ENCODE data around the gene EXOC2. TPM values are rescaled to one million over a fixed set of nuclear protein-coding genes. Genes with fewer than 3 reads are reported as not detected.
"Not testable (repeated sequence)": the region's sequence is repeated elsewhere in the genome, so short reads cannot be mapped to it uniquely, and the experiment has no call there.

Gene EXOC2
- total and polyA plus RNA-seq, 4 donors = 28.8 to 47.2 (median 31.9) TPM

DNA sequence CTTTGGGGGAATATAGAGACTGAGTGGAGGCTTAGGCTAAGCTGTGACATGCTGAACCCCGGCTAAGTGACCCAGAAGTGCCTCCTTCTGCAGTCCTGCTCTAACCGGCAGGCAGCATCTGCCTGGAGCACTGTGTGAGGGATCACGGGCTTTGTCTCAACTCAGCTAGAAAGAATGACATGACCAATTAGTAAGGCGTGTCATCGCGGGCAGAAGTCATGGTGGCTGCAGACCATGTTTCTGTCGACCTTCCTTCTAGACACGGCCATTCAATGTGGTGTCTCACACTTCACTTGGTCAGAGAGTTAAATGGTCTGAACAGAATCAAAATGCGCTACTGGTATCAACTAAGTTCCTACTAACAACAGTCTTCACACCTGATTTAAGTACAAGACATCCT, 71.0 kb downstream of the EXOC2 start:
- 81% methylated on average over 8 of the region's 9 CpGs for WGBS (ENCODE audit: insufficient coverage)
- DNase-seq (ENCODE audit: low read depth in 4 of 6, low spot score in 6 of 6) = no peak
- H3K4me1 ChIP-seq (ENCODE audit: control insufficient read depth, insufficient read depth, low read length) = no peaks in the 10 kb centered on the region
- peaks cover 6% of the 10 kb centered on the region for H3K36me3 ChIP-seq (ENCODE audit: control insufficient read depth, insufficient read depth, low read length)
- H3K4me3 ChIP-seq (ENCODE audit: low read depth, low read length) = no peak overlapping the region
- H3K9me3 ChIP-seq (ENCODE audit: control insufficient read depth, insufficient read depth, low read length) = no peaks in the 10 kb centered on the region
- no peaks in the 10 kb centered on the region for H3K27me3 ChIP-seq (ENCODE audit: control insufficient read depth, insufficient read depth, low read length)
- no peak overlapping the region for H3K27ac ChIP-seq (ENCODE audit: low read depth, low read length)

DNA sequence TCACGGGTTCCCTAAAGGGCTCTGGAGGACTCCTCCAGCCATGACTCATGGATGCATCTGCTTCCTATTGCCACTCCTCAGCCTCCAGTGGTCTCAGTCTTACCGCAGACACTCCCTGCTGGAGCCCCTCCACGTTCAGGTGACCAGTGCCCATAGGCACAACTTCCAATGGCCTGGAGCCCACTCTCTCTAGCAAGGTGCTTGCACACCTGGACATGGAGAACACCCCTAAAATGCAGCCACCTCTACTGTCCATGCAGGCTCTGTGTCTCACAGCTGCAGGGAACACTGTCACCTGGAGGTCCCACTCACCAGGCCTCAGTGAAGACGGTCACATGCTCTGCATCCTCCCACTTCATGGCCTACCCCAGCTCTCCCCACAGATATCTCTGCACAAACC, 72.0 kb downstream of the EXOC2 start:
- H3K4me1 ChIP-seq (ENCODE audit: control insufficient read depth, insufficient read depth, low read length) = no peaks in the 10 kb centered on the region
- no peaks in the 10 kb centered on the region for H3K9me3 ChIP-seq (ENCODE audit: control insufficient read depth, insufficient read depth, low read length)
- no peak overlapping the region for H3K27ac ChIP-seq (ENCODE audit: low read depth, low read length)
- WGBS (ENCODE audit: insufficient coverage) = 97% methylated on average over 4 of the region's 4 CpGs
- H3K4me3 ChIP-seq (ENCODE audit: low read depth, low read length) = no peak overlapping the region
- H3K27me3 ChIP-seq (ENCODE audit: control insufficient read depth, insufficient read depth, low read length) = no peaks in the 10 kb centered on the region
- peaks cover 6% of the 10 kb centered on the region for H3K36me3 ChIP-seq (ENCODE audit: control insufficient read depth, insufficient read depth, low read length)
- no peak for DNase-seq (ENCODE audit: low read depth in 4 of 6, low spot score in 6 of 6)

DNA sequence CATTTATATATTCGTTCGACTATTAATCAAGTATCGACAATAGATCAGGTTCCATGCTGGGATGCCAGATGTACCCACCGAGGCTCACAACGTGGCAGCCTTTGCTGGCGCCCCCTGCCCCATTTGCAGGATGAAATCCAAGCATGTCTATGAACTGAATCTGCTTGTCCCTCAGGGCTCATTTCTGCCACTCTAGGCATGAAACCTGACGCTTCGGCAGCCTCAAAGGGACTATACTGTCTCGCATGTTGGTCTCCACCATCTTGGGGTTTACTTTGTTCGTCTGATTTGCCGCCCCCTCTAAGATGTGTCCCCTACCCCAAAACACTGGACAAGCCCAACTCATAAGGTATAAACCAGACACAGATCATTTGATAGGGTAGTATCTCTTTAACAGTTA, 72.8 kb downstream of the EXOC2 start:
- whole genome bisulfite sequencing (ENCODE audit: insufficient coverage) = 74% methylated on average over 11 of the region's 11 CpGs
- peak in 1 of 6 donors; percentile 43 for DNase-seq (ENCODE audit: low read depth in 4 of 6, low spot score in 6 of 6)
- peaks cover 6% of the 10 kb centered on the region for H3K36me3 ChIP-seq (ENCODE audit: control insufficient read depth, insufficient read depth, low read length)

DNA sequence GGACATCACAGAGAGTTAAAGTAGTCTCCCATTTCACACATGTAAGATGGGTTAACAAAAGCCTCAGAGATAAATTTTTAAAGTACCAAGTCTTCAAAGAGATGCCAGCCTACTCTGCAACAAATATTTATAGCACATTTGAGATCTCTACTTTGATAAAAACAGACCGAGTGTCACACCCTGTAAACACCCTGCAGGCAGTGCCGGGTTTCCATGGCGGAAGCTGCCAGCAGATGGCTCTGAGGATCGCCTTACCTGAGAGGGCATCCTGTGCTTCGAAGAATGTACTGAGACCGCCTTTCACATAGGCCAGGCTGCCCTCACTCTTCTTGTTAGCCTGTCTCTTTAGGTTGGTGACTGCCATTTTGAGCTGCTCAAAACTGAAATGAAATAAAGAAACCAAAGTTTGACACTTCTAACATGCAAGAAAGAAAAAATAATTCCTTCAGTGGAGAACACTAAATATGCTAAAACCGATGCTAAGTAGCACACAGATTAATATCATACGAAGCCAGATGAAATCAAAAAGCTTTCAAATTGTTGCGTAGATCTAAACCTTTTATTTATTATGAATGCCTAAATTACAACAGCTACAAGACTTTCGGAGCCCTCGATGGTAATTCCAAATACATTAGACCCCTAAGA, 75.4 kb downstream of the EXOC2 start:
- H3K4me1 ChIP-seq (ENCODE audit: control insufficient read depth, insufficient read depth, low read length) = no peaks in the 10 kb centered on the region
- 100% methylated on average over 6 of the region's 11 CpGs for WGBS (ENCODE audit: insufficient coverage)
- H3K36me3 ChIP-seq (ENCODE audit: control insufficient read depth, insufficient read depth, low read length) = peaks cover 6% of the 10 kb centered on the region
- H3K27ac ChIP-seq (ENCODE audit: low read depth, low read length) = no peak overlapping the region
- H3K27me3 ChIP-seq (ENCODE audit: control insufficient read depth, insufficient read depth, low read length) = no peaks in the 10 kb centered on the region
- no peaks in the 10 kb centered on the region for H3K9me3 ChIP-seq (ENCODE audit: control insufficient read depth, insufficient read depth, low read length)
- H3K4me3 ChIP-seq (ENCODE audit: low read depth, low read length) = no peak overlapping the region
- DNase-seq (ENCODE audit: low read depth in 4 of 6, low spot score in 6 of 6) = peak in 1 of 6 donors; percentile 31

More for the DNA sequence above, 72.8 kb downstream of the EXOC2 start:
- Histone ChIP-seq H3K9me3 (ENCODE audit: control insufficient read depth, insufficient read depth, low read length) (no peaks in the 10 kb centered on the region), H3K4me3 (ENCODE audit: low read depth, low read length) (no peak overlapping the region), H3K27me3 (ENCODE audit: control insufficient read depth, insufficient read depth, low read length) (no peaks in the 10 kb centered on the region), H3K27ac (ENCODE audit: low read depth, low read length) (no peak overlapping the region), H3K4me1 (ENCODE audit: control insufficient read depth, insufficient read depth, low read length) (no peaks in the 10 kb centered on the region)

DNA sequence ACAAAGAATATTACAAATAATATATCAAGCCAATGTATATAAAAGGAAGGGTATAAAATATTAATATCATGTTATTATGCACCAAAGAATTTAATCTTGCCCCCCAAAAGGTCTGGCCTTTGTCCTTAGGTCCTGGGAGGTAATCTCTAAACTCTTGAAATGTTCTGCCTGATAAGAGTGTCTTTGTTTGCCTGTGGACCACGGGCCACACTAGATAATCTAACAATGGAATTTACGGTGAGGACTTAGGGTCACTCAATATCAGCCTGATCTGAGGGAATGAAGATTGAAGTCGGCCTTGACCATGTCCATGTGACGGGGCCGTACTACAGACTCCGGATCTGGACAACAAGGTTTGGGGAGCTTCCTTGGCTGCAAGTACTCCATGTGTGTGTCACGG, 79.0 kb downstream of the EXOC2 start:
- Histone ChIP-seq H3K36me3 (ENCODE audit: control insufficient read depth, insufficient read depth, low read length) (peaks cover 3% of the 10 kb centered on the region), H3K9me3 (ENCODE audit: control insufficient read depth, insufficient read depth, low read length) (no peaks in the 10 kb centered on the region), H3K4me3 (ENCODE audit: low read depth, low read length) (no peak overlapping the region), H3K27me3 (ENCODE audit: control insufficient read depth, insufficient read depth, low read length) (no peaks in the 10 kb centered on the region), H3K4me1 (ENCODE audit: control insufficient read depth, insufficient read depth, low read length) (no peaks in the 10 kb centered on the region), H3K27ac (ENCODE audit: low read depth, low read length) (no peak overlapping the region)
- no peak for DNase-seq (ENCODE audit: low read depth in 4 of 6, low spot score in 6 of 6)
- 94% methylated on average over 6 of the region's 7 CpGs for WGBS (ENCODE audit: insufficient coverage)

DNA sequence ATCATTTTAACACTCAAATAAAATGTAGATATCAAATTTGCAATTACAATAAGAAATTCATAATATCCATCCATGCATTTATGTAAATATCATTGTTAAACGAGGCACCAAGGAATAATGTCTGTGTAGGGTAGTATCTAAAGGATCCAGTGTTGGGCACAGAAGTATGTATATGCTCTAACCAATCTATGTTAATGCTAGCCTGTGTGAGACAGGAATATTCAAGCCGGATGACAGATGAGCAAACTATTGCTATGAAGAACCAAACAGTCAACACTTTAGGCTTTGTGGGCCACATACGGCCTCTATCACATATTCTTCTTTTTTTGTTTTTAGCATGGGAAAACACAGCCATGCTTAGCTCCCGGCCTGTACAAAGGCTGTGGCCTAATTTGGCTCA, 81.0 kb downstream of the EXOC2 start:
- Histone ChIP-seq H3K4me1 (ENCODE audit: control insufficient read depth, insufficient read depth, low read length) (no peaks in the 10 kb centered on the region), H3K4me3 (ENCODE audit: low read depth, low read length) (no peak overlapping the region), H3K27me3 (ENCODE audit: control insufficient read depth, insufficient read depth, low read length) (no peaks in the 10 kb centered on the region), H3K36me3 (ENCODE audit: control insufficient read depth, insufficient read depth, low read length) (no peaks in the 10 kb centered on the region), H3K27ac (ENCODE audit: low read depth, low read length) (no peak overlapping the region), H3K9me3 (ENCODE audit: control insufficient read depth, insufficient read depth, low read length) (no peaks in the 10 kb centered on the region)
- no peak for DNase-seq (ENCODE audit: low read depth in 4 of 6, low spot score in 6 of 6)
- no CpG with 5 or more reads among the region's 4 CpGs for WGBS (ENCODE audit: insufficient coverage)

DNA sequence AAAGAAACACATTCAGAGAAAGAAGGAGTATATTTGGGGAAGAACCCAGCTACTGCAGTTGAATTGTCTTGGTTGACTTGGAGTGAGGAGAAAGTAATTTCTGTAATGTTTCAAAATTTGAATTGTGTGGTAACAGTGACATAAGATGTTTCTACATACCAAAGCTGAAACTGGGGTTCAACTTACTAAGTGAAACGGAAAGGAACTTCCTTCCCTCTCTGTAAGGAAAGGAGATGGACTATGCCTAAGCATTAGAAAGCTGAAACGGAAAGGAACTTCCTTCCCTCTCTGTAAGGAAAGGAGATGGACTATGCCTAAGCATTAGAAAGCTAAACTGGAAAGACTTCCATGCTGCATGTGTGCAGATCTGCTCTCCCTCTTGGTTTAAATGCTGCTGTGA, 82.1 kb downstream of the EXOC2 start:
- Histone ChIP-seq H3K4me1 (ENCODE audit: control insufficient read depth, insufficient read depth, low read length) (no peaks in the 10 kb centered on the region), H3K4me3 (ENCODE audit: low read depth, low read length) (no peak overlapping the region), H3K36me3 (ENCODE audit: control insufficient read depth, insufficient read depth, low read length) (no peaks in the 10 kb centered on the region), H3K27ac (ENCODE audit: low read depth, low read length) (no peak overlapping the region), H3K27me3 (ENCODE audit: control insufficient read depth, insufficient read depth, low read length) (no peaks in the 10 kb centered on the region), H3K9me3 (ENCODE audit: control insufficient read depth, insufficient read depth, low read length) (no peaks in the 10 kb centered on the region)
- DNase-seq (ENCODE audit: low read depth in 4 of 6, low spot score in 6 of 6) = no peak
- no CpG with 5 or more reads among the region's 2 CpGs for WGBS (ENCODE audit: insufficient coverage)

DNA sequence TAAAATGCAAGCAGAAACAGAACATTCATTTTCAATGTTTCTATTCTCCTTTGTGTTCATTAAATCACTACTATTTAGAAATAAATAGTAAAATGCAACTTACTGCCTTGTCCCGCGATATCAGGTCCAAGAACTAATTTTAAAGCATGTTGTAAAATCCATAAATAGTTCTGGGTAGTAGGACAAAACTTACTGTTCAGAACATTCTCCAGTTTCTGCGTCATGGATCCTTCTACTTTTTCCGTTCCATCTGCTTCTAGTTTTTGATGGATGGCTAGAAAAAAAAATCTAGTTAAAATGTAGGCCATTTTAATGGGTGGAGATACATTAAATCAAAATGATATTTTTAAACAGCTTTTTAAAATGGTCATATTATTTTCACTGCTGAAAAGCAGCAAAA, 83.0 kb downstream of the EXOC2 start:
- no CpG with 5 or more reads among the region's 4 CpGs for WGBS (ENCODE audit: insufficient coverage)
- no peaks in the 10 kb centered on the region for H3K36me3 ChIP-seq (ENCODE audit: control insufficient read depth, insufficient read depth, low read length)
- no peaks in the 10 kb centered on the region for H3K4me1 ChIP-seq (ENCODE audit: control insufficient read depth, insufficient read depth, low read length)
- no peaks in the 10 kb centered on the region for H3K9me3 ChIP-seq (ENCODE audit: control insufficient read depth, insufficient read depth, low read length)
- H3K27me3 ChIP-seq (ENCODE audit: control insufficient read depth, insufficient read depth, low read length) = no peaks in the 10 kb centered on the region
- DNase-seq (ENCODE audit: low read depth in 4 of 6, low spot score in 6 of 6) = no peak
- H3K4me3 ChIP-seq (ENCODE audit: low read depth, low read length) = no peak overlapping the region
- H3K27ac ChIP-seq (ENCODE audit: low read depth, low read length) = no peak overlapping the region

DNA sequence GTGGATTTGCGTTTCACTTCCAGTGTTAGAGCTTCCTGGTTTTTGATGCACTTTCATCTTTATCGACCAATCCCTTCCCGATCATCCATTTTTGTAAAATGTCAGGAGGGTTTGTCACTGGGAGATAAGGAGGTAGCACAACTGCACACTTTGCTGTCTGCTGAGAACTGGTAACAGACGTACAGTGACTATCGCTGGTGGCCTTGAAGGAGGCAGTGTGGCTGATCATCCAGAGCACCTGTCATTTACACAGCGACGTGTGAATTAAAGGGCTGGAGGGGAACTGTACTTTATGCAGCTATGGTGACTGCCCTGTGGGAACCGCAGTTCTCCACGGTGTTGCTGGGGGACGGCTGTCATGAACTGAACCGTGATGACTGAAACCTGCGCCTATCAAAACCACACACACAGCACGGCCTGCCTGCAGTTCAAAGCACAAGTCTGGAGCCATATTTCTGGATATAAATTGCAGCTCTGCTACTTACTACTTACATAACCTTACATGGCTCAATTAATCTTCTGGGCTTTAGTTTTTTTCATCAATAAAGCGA, 86.0 kb downstream of the EXOC2 start:
- H3K27ac ChIP-seq (ENCODE audit: low read depth, low read length) = no peak overlapping the region
- WGBS (ENCODE audit: insufficient coverage) = 97% methylated on average over 13 of the region's 14 CpGs

DNA sequence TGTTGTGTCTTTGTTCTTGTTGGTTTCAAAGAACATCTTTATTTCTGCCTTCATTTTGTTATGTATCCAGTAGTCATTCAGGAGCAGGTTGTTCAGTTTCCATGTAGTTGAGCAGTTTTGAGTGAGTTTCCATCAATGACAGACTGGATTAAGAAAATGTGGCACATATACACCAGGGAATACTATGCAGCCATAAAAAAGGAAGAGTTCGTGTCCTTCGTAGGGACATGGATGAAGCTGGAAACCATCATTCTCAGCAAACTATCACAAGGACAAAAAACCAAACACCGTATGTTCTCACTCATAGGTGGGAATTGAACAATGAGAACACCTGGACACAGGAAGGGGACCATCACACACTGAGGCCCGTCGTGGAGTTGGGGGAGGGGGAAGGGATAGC, 87.0 kb downstream of the EXOC2 start:
- not testable (repeated sequence) for H3K4me3 ChIP-seq (ENCODE audit: low read depth, low read length); H3K36me3 ChIP-seq (ENCODE audit: control insufficient read depth, insufficient read depth, low read length); H3K4me1 ChIP-seq (ENCODE audit: control insufficient read depth, insufficient read depth, low read length); H3K27me3 ChIP-seq (ENCODE audit: control insufficient read depth, insufficient read depth, low read length); DNase-seq (ENCODE audit: low read depth in 4 of 6, low spot score in 6 of 6); H3K27ac ChIP-seq (ENCODE audit: low read depth, low read length); H3K9me3 ChIP-seq (ENCODE audit: control insufficient read depth, insufficient read depth, low read length)
- no CpG with 5 or more reads among the region's 5 CpGs for WGBS (ENCODE audit: insufficient coverage)

More for the DNA sequence above, 86.0 kb downstream of the EXOC2 start:
- H3K4me1 ChIP-seq (ENCODE audit: control insufficient read depth, insufficient read depth, low read length) = no peaks in the 10 kb centered on the region
- peaks cover 3% of the 10 kb centered on the region for H3K36me3 ChIP-seq (ENCODE audit: control insufficient read depth, insufficient read depth, low read length)
- H3K9me3 ChIP-seq (ENCODE audit: control insufficient read depth, insufficient read depth, low read length) = no peaks in the 10 kb centered on the region
- H3K27me3 ChIP-seq (ENCODE audit: control insufficient read depth, insufficient read depth, low read length) = no peaks in the 10 kb centered on the region
- no peak for DNase-seq (ENCODE audit: low read depth in 4 of 6, low spot score in 6 of 6)
- no peak overlapping the region for H3K4me3 ChIP-seq (ENCODE audit: low read depth, low read length)

Measured in spinal cord (tissue), 10 donors.